OCI-LY3 (cell line): ENCODE data around the gene SLX9.

ENCODE experiments used
- H2AFZ ChIP-seq: fragments of 200-600, 300-600 bp; shearing (Covaris generic); 2 replicates; pipeline ENCODE4 v1.6.0; 2014; ENCODE audit warnings: antibody characterized with exemption, low read depth, low read length
- H3K27ac ChIP-seq: fragments of 200-600, 300-600 bp; sonication (generic); 2 replicates; pipeline ENCODE4 v1.5.1; 2014; ENCODE audit warnings: mild to moderate bottlenecking, low read length, moderate library complexity, mixed read lengths
- H3K27me3 ChIP-seq: fragments of 200-600, 300-600 bp; sonication (generic); 2 replicates; pipeline ENCODE4 v1.6.1; 2014; ENCODE audit warnings: low read depth, low read length, mixed read lengths
- H3K36me3 ChIP-seq: fragments of 200-600, 300-600 bp; sonication (generic); replicated peaks from 2 replicates; pipeline ENCODE3; 2014; ENCODE audit warnings: low read depth, low read length, mixed read lengths
- H3K4me1 ChIP-seq: fragments of 300-600, 200-600 bp; sonication (generic); 2 replicates; pipeline ENCODE4 v1.6.1; 2014; ENCODE audit warnings: low read length, mixed read lengths
- H3K4me2 ChIP-seq: fragments of 200-600, 300-600 bp; sonication (generic); 2 replicates; pipeline ENCODE4 v1.6.1; 2014; ENCODE audit warnings: low read length, mixed read lengths
- H3K4me3 ChIP-seq: fragments of 300-600, 200-600 bp; sonication (generic); 2 replicates; pipeline ENCODE4 v1.5.1; 2014; ENCODE audit warnings: antibody characterized with exemption, mild to moderate bottlenecking, low read length, moderate library complexity
- H3K79me2 ChIP-seq: fragments of 300-600, 200-600 bp; shearing (Covaris generic); 2 replicates; pipeline ENCODE4 v1.6.1; 2014; ENCODE audit warnings: mild to moderate bottlenecking, low read length, mixed read lengths
- H3K9ac ChIP-seq: fragments of 300-600, 200-600 bp; shearing (Covaris generic); 2 replicates; pipeline ENCODE4 v1.6.0; 2014; ENCODE audit warnings: mild to moderate bottlenecking, low read length, moderate library complexity
- H3K9me3 ChIP-seq: fragments of 200-600, 300-600 bp; shearing (Covaris generic); 2 replicates; pipeline ENCODE4 v1.6.1; 2014; ENCODE audit warnings: low read length, mixed read lengths; ENCODE audit not compliant: insufficient read depth
- H4K20me1 ChIP-seq: fragments of 200-600, 300-600 bp; sonication (generic); 2 replicates; pipeline ENCODE4 v1.6.1; 2016; ENCODE audit warnings: low read length, mixed read lengths; ENCODE audit not compliant: insufficient read depth
- CTCF ChIP-seq: fragments of 200-600, 300-600 bp; sonication (generic); IDR thresholded peaks from 2 replicates; pipeline ENCODE4 v1.5.1; 2014; ENCODE audit warnings: antibody characterized with exemption, low read length, low read depth
- EZH2phosphoT487 ChIP-seq: fragments of 200-600 bp; shearing (Covaris generic); IDR thresholded peaks from 2 replicates; pipeline ENCODE4 v1.6.1; 2018; ENCODE audit warnings: antibody characterized with exemption, mixed run types, low read depth

The SLX9 gene

GRCh38 chr21:44971672-44971995 is 31.8 kb downstream of the SLX9 start:
- H3K36me3 ChIP-seq = no peaks in the 10 kb centered on the region
- no peaks in the 10 kb centered on the region for H3K9me3 ChIP-seq
- no peak overlapping the region for H3K4me3 ChIP-seq
- H4K20me1 ChIP-seq = no peaks in the 10 kb centered on the region
- no peaks in the 10 kb centered on the region for H3K4me1 ChIP-seq
- H3K27ac ChIP-seq = no peak overlapping the region
- H3K27me3 ChIP-seq = no peaks in the 10 kb centered on the region
- H3K9ac ChIP-seq = no peak overlapping the region
- H3K79me2 ChIP-seq = no peaks in the 10 kb centered on the region
- H2AFZ ChIP-seq = no peak overlapping the region
- H3K4me2 ChIP-seq = no peak overlapping the region
- TF ChIP-seq CTCF = no peak

- Histone ChIP-seq H3K79me2 (no peaks in the 10 kb centered on the region), H4K20me1 (no peaks in the 10 kb centered on the region), H3K4me1 (no peaks in the 10 kb centered on the region), H3K9me3 (no peaks in the 10 kb centered on the region), H3K27me3 (no peaks in the 10 kb centered on the region), H2AFZ (no peak overlapping the region), H3K27ac (no peak overlapping the region), H3K4me2 (no peak overlapping the region), H3K36me3 (no peaks in the 10 kb centered on the region), H3K9ac (no peak overlapping the region), H3K4me3 (no peak overlapping the region)
- no peak for TF ChIP-seq EZH2phosphoT487
Observed at GRCh38 chr21:44972301-44972814, 32.5 kb downstream of the SLX9 start.

GRCh38 chr21:44972821-44973220 is 33.0 kb downstream of the SLX9 start:
- Histone ChIP-seq H3K9ac (no peak overlapping the region), H3K4me1 (no peaks in the 10 kb centered on the region), H3K79me2 (no peaks in the 10 kb centered on the region), H3K4me2 (no peak overlapping the region), H3K9me3 (no peaks in the 10 kb centered on the region), H3K27ac (no peak overlapping the region), H2AFZ (no peak overlapping the region), H3K36me3 (no peaks in the 10 kb centered on the region), H4K20me1 (no peaks in the 10 kb centered on the region), H3K4me3 (no peak overlapping the region), H3K27me3 (no peaks in the 10 kb centered on the region)
- TF ChIP-seq CTCF (no peak), EZH2phosphoT487 (no peak)

GRCh38 chr21:44973598-44973997 is 33.8 kb downstream of the SLX9 start:
- H3K36me3 ChIP-seq = no peaks in the 10 kb centered on the region
- H3K4me1 ChIP-seq = no peaks in the 10 kb centered on the region
- TF ChIP-seq CTCF (no peak), EZH2phosphoT487 (no peak)
- H3K4me2 ChIP-seq = no peak overlapping the region
- H2AFZ ChIP-seq = no peak overlapping the region
- H3K79me2 ChIP-seq = no peaks in the 10 kb centered on the region
- no peaks in the 10 kb centered on the region for H3K9me3 ChIP-seq
- no peak overlapping the region for H3K4me3 ChIP-seq
- H3K27me3 ChIP-seq = no peaks in the 10 kb centered on the region
- H3K9ac ChIP-seq = no peak overlapping the region
- no peak overlapping the region for H3K27ac ChIP-seq
- no peaks in the 10 kb centered on the region for H4K20me1 ChIP-seq

- Histone ChIP-seq H3K4me2 (no peak overlapping the region), H4K20me1 (no peaks in the 10 kb centered on the region), H3K4me3 (no peak overlapping the region), H3K79me2 (no peaks in the 10 kb centered on the region), H3K27me3 (no peaks in the 10 kb centered on the region), H3K27ac (no peak overlapping the region), H3K4me1 (no peaks in the 10 kb centered on the region), H3K36me3 (no peaks in the 10 kb centered on the region), H3K9ac (no peak overlapping the region), H2AFZ (no peak overlapping the region), H3K9me3 (no peaks in the 10 kb centered on the region)
- TF ChIP-seq EZH2phosphoT487 = no peak
- no peak for TF ChIP-seq CTCF
Observed at GRCh38 chr21:44974676-44975075, 34.8 kb downstream of the SLX9 start.
